Stimulated activated CD8-positive, alpha-beta memory T cell treated with anti-CD3 and anti-CD28 coated beads, Interleukin-4, amount 100 ng/mL, for 4 hours (primary cell): ENCODE results near the gene PYGM.

Source experiments
- DNase-seq, 2 donors: peaks; one replicate each; pipeline ENCODE4 v3.0.0-alpha.2; 2020; ENCODE audit warnings: low read depth in 2 of 2, low spot score in 1 of 2

PYGM gene

DNA sequence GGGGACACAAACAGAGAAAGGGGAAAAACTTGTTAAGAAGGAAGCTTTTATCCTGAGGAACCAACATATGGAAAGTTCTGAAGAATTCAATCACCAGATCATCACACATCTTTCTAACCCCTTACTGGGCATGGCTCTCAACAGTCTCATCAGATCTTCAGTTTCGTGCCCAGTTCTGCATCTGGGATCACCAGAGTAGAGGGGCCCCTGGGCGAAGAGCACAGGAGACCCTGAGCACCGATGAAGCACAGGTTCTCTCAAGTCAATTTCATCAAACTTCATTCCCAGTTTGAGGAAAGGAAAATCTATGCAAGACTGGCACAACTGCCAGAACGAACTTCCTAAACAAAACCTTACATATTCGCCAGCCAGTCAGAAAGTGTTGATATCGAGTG is 8.5 kb upstream of the PYGM start:
- no peak for DNase-seq

- peak; percentile 44 to 76 for DNase-seq
Measured at GRCh38 chr11:64767344-64768299, 7.8 kb upstream of the PYGM start.

DNA sequence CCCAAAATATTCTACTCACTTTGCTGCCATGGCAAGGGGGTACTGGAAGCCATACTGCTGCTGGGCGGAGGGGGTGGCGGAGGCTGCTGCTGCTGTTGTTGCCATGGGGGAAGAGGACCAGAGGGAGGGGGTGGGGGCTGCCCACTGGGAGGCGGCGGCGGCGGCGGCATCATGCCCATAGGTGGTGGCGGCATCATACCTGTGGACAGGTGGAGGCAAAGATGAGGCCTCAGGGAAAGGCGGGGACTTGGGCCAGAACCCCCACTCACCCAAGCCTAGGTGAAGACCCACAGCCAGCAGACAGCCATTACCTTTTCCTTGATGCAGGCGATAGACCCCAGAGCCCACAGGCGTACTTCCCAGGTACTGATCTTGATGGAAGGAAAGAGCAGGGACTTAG is 7.1 kb upstream of the PYGM start:
- DNase-seq: no peak

DNA sequence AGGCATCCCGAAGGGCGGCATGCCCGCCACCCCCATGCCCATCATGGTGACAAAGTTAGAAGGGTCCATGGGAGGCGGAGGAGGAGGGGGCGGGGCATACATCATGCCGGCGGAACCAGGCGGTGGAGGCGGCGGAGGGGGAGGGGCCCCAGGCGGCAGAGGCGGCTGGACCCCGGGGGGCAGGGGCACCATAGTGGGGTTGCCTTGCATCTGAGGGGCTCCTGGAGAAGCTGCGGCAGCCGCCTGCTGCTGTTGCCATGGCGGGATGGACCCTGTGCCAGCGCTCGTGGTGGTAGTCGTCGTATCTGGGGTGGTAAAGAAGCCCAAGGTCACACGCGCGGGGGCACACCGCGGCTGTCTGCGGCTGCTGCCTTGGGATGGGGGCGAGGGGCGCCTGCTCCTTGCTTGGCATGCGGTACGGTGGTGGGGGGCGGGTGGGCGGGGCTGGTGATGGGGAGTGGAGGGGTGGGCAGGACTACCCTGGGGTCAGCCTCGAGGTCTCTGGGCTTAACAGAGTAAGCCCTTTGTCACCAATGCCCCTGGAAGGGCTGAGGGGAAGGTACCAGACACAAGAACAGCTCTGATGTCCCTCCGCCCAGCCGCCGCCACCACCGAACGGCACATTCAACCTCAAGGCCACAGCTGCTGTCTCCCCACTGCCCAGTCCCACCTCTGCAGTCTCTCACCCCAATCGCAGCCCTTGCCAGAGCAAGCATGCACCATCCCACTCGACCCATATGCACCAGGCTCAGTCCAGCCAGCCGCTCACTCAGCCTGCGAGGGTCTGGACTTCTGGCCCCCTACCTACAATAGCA is 6.3 kb upstream of the PYGM start:
- DNase-seq: no peak

- DNase-seq: no peak
Measured at GRCh38 chr11:64765291-64765850, 5.6 kb upstream of the PYGM start.

DNA sequence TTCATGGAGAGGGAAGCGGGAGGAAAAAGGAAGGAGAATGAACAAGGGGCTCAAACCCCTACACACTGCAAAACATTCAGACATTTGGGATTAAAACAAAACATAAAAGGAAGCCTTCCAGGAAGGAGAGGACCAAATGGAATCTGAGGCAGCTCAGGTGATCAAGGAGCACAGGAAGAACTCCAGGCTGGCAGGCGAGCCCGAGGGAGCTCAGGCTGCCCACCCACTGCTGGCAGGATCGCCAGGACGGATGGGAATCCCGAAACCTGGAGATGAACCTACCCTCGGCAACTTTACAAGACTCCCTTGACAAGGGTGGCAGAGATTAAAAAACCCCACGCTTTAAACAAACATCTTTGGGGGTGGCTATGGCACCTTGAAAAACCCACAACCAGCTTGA is 5.0 kb upstream of the PYGM start:
- no peak for DNase-seq

DNA sequence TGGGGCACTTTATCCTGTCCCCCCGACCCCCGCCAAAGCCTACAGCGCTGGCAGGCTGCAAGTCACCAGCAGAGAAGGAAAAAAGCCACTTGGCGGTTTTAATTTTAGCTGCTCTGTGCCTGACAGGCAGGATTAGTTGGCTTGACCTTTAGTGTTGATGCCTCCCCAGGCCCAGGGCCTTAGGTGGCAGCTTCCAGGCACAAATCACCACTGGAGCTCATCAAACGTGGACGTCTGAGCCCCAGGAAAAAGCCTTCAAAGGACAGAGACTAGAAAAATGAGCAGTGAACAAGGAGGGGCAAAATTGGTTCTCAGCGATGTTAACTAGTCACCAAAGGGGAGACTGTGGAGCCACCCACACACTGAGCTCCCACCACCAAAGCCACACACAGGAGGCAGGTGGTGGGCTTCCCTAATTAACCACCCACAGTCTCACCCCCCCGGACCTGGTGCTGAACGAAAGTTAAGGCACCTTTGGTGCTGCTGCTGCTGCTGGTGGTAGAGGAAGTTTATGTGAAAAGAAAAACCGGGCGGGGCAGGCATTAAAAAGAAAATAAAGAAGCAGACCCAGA is 4.4 kb upstream of the PYGM start:
- DNase-seq: peak; percentile 39 to 65

DNA sequence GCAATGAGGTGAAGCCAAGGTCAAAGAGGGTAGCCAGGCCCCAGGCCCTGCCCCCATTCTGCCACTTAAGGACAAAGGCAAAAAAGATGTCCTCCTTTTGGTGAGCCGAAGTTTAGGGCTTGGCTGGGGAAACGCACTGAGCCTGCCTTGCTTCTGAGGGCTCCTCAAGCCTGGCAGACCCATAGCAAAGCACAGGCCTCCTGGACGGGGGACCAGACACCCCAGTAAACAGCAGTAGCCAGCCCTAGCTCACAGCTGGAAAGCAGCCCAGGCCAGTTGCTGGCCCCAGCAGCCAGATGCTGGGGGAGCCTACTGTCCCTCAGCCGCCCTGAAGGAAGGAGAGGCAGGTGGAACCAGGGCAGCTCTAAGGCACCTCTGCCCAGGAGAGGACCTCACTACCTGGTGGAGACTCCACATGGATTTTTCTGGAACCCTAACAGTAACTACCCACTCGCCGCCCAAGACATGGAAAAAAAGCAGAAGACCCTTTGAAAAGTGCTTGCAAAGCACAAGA is 3.8 kb upstream of the PYGM start:
- DNase-seq: no peak

DNA sequence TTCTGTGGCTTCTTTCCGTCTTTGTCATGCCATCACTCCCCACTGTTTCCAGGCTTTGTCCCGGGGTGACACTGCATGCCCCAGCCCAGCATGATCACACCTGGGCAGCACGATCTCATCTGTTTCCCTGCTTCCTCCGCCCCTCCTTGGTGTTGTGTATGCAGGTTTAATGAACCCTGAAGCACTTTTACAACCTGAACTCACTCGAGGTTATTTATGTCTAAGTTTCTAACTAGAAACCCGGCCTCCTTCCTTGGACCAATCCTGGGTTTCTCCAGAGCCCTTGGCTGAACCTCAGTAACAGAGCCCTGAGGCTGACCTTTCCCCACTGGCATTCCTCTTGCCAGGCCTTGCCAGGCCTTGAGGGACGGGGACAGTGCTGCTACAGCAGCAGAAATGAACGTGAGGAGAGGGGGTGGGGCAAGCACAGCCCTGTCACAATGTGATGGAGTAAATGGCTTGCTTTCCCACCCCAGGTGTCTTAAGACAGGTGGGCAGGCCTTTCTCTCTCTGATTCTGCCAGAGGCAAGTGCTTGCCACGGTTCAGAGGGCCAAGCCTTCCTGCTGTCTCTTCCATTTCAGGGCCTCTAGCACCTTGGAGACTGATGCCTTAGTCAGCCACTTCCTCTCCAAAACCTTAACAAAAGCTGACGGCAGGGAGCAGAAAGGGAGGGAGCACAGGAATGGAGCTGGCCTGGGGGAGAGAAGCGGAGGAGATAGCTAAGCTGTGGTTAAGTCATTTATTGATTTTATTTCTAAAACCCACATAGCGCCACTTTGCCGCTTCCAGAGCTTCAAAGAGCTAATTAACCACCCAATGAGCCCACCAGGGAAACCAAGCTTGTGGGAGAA is 3.1 kb upstream of the PYGM start:
- DNase-seq: no peak

DNA sequence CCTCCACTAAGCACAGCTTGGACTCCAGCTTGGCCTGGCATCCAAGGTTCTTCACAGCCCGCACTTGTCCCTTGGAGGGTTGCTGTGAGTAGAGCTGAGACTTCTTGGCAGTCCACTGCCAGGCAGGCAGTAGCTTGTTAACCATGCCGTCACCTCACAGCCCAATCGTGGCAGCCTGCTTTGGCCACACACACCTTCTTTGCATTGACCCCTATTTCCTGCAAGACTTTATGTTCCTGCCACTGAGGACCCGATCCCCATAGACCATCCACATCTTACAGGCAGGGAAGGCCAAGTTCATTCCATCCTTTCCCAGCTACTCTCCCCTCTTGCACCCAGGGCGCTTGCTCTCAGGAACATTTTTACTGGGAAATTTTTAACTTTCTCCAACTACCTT is 2.5 kb upstream of the PYGM start:
- DNase-seq: no peak

GRCh38 chr11:64760759-64761420 is 1.1 kb upstream of the PYGM start:
- DNase-seq: no peak

DNA sequence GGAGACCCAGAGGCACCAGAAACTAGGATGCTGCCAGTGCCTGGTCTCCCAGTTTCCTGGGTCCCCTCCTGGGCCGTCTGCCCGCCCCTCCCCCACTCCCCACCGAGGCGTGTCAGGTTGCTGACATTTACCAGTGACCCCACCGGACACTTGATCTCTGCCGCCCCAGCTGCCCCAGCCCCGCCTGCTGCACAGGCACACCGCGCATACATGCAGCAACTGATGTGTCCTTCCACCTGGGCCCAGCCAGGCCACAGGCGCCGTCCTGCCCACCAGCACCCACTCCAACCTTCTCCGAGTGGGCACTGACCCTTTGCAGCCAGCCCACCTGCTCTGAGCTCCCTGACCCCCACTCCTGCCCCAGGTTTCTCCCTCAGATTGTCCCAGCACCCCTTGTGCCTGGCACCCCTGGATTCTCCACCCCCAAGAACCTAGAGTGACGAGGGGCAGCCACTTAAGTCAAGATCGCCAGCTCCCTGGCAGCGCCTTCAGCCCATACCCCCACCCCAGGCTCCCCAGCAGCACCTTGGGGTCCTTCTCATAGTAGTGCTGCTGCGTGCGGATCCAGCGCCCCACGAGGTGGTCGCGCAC is 548 bp downstream of the PYGM start:
- no peak for DNase-seq

GRCh38 chr11:64758330-64759079 is 1.3 kb downstream of the PYGM start:
- no peak for DNase-seq

DNA sequence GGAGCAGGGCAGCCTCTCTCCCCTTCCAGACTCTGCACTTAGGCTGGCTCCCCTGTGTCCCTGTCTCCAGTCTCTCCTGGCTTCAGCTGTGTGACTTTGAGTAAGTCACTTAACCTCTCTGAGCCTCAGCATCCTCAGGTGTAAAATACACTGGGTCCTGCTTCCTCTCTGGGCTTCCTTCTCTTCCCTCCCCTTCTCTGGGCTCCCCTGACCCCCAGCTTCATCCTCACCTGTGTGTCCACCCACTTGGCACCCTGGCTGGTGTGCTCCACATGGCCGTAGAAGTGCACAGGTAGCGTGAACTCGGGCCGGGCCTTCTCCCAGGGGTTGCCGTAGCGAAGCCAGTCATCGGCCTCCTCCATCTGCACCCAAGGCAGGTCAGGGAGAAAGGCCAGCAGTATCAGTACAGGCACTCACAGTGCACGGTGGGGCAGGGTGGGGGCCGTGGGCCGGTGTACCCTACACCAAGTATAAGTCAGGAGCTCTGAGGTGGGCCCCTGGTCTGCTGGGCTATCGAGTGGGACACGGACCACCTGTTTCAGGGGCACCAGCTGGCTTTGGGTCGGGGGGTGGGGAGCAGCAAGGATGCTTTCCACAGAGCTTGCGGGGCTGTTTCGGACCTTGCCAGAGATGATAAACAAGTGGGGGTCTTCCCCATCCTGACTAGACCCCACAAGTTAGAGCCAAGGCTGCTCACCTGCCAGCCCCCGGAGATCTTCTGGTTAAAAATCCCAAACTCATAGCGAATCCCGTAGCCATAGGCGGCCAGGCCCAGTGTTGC is 2.0 kb downstream of the PYGM start:
- DNase-seq: no peak

- no peak for DNase-seq
Measured at GRCh38 chr11:64755681-64756361, 4.0 kb downstream of the PYGM start.

GRCh38 chr11:64754919-64755662 is 4.7 kb downstream of the PYGM start:
- no peak for DNase-seq
